Measurements from ENCODE around the gene DAGLB.

Gene DAGLB

GRCh38 chr7:6447581-6448199 is at the start of gene DAGLB:
Gene DAGLB, minus strand, starts transcription at chr7:6447954. Its CDS starts 112 bp downstream, at chr7:6447842.
- Histone ChIP-seq H3K4me1 (ENCODE audit: control insufficient read depth, low read depth, low read length) (no peaks in the 10 kb centered on the region), H3K27ac (ENCODE audit: low read length) (peak within 1 kb of the TSS; percentile 70), H3K27me3 (ENCODE audit: control insufficient read depth, insufficient read depth, low read length) (no peaks in the 10 kb centered on the region), H3K36me3 (ENCODE audit: control insufficient read depth, low read depth, low read length) (peaks cover 27% of the 10 kb centered on the region), H3K9me3 (ENCODE audit: control insufficient read depth, low read depth, low read length) (no peaks in the 10 kb centered on the region), H3K4me3 (ENCODE audit: low read length) (peak within 1 kb of the TSS; percentile 90), H3K9ac (ENCODE audit: low read length) (peak within 1 kb of the TSS; percentile 92)

GRCh38 chr7:6497637-6497905 is 49.8 kb upstream of the DAGLB start:
- Histone ChIP-seq H3K27me3 (ENCODE audit: control insufficient read depth, insufficient read depth, low read length) (peaks cover 7% of the 10 kb centered on the region), H3K9me3 (ENCODE audit: control insufficient read depth, low read depth, low read length) (no peaks in the 10 kb centered on the region), H3K4me1 (ENCODE audit: control insufficient read depth, low read depth, low read length) (no peaks in the 10 kb centered on the region), H3K4me3 (ENCODE audit: low read length) (no peak overlapping the region), H3K36me3 (ENCODE audit: control insufficient read depth, low read depth, low read length) (no peaks in the 10 kb centered on the region), H3K9ac (ENCODE audit: low read length) (no peak overlapping the region), H3K27ac (ENCODE audit: low read length) (no peak overlapping the region)

- peaks cover 2% of the 10 kb centered on the region for H3K27me3 ChIP-seq (ENCODE audit: control insufficient read depth, insufficient read depth, low read length)
Observed at GRCh38 chr7:6496842-6497636, 49.3 kb upstream of the DAGLB start.

GRCh38 chr7:6495597-6496262 is 48.0 kb upstream of the DAGLB start:
- no peak overlapping the region for H3K4me3 ChIP-seq (ENCODE audit: low read length)
- H3K27ac ChIP-seq (ENCODE audit: low read length) = no peak overlapping the region
- no peaks in the 10 kb centered on the region for H3K9me3 ChIP-seq (ENCODE audit: control insufficient read depth, low read depth, low read length)
- no peaks in the 10 kb centered on the region for H3K36me3 ChIP-seq (ENCODE audit: control insufficient read depth, low read depth, low read length)
- H3K4me1 ChIP-seq (ENCODE audit: control insufficient read depth, low read depth, low read length) = no peaks in the 10 kb centered on the region
- no peaks in the 10 kb centered on the region for H3K27me3 ChIP-seq (ENCODE audit: control insufficient read depth, insufficient read depth, low read length)
- H3K9ac ChIP-seq (ENCODE audit: low read length) = no peak overlapping the region

More at GRCh38 chr7:6496842-6497636, 49.3 kb upstream of the DAGLB start:
- no peaks in the 10 kb centered on the region for H3K9me3 ChIP-seq (ENCODE audit: control insufficient read depth, low read depth, low read length)
- no peak overlapping the region for H3K9ac ChIP-seq (ENCODE audit: low read length)
- H3K36me3 ChIP-seq (ENCODE audit: control insufficient read depth, low read depth, low read length) = no peaks in the 10 kb centered on the region
- H3K27ac ChIP-seq (ENCODE audit: low read length) = no peak overlapping the region
- H3K4me1 ChIP-seq (ENCODE audit: control insufficient read depth, low read depth, low read length) = no peaks in the 10 kb centered on the region
- no peak overlapping the region for H3K4me3 ChIP-seq (ENCODE audit: low read length)

GRCh38 chr7:6494365-6494764 is 46.6 kb upstream of the DAGLB start:
- no peak overlapping the region for H3K9ac ChIP-seq (ENCODE audit: low read length)
- no peak overlapping the region for H3K4me3 ChIP-seq (ENCODE audit: low read length)
- no peaks in the 10 kb centered on the region for H3K9me3 ChIP-seq (ENCODE audit: control insufficient read depth, low read depth, low read length)
- no peaks in the 10 kb centered on the region for H3K36me3 ChIP-seq (ENCODE audit: control insufficient read depth, low read depth, low read length)
- no peaks in the 10 kb centered on the region for H3K27me3 ChIP-seq (ENCODE audit: control insufficient read depth, insufficient read depth, low read length)
- no peaks in the 10 kb centered on the region for H3K4me1 ChIP-seq (ENCODE audit: control insufficient read depth, low read depth, low read length)
- no peak overlapping the region for H3K27ac ChIP-seq (ENCODE audit: low read length)

- no peak overlapping the region for H3K9ac ChIP-seq (ENCODE audit: low read length)
- H3K4me1 ChIP-seq (ENCODE audit: control insufficient read depth, low read depth, low read length) = no peaks in the 10 kb centered on the region
- no peaks in the 10 kb centered on the region for H3K27me3 ChIP-seq (ENCODE audit: control insufficient read depth, insufficient read depth, low read length)
- H3K27ac ChIP-seq (ENCODE audit: low read length) = no peak overlapping the region
- H3K4me3 ChIP-seq (ENCODE audit: low read length) = no peak overlapping the region
- H3K36me3 ChIP-seq (ENCODE audit: control insufficient read depth, low read depth, low read length) = no peaks in the 10 kb centered on the region
- H3K9me3 ChIP-seq (ENCODE audit: control insufficient read depth, low read depth, low read length) = no peaks in the 10 kb centered on the region
Observed at GRCh38 chr7:6491194-6491593, 43.4 kb upstream of the DAGLB start.

- H3K9me3 ChIP-seq (ENCODE audit: control insufficient read depth, low read depth, low read length) = no peaks in the 10 kb centered on the region
Observed at GRCh38 chr7:6489612-6490011, 41.9 kb upstream of the DAGLB start.

GRCh38 chr7:6487184-6487545 is 39.4 kb upstream of the DAGLB start:
- no peak overlapping the region for H3K4me3 ChIP-seq (ENCODE audit: low read length)
- H3K9ac ChIP-seq (ENCODE audit: low read length) = no peak overlapping the region
- H3K27me3 ChIP-seq (ENCODE audit: control insufficient read depth, insufficient read depth, low read length) = no peaks in the 10 kb centered on the region
- no peaks in the 10 kb centered on the region for H3K4me1 ChIP-seq (ENCODE audit: control insufficient read depth, low read depth, low read length)
- H3K9me3 ChIP-seq (ENCODE audit: control insufficient read depth, low read depth, low read length) = no peaks in the 10 kb centered on the region
- H3K27ac ChIP-seq (ENCODE audit: low read length) = no peak overlapping the region
- H3K36me3 ChIP-seq (ENCODE audit: control insufficient read depth, low read depth, low read length) = peaks cover 2% of the 10 kb centered on the region

More at GRCh38 chr7:6489612-6490011, 41.9 kb upstream of the DAGLB start:
- no peak overlapping the region for H3K4me3 ChIP-seq (ENCODE audit: low read length)
- no peak overlapping the region for H3K27ac ChIP-seq (ENCODE audit: low read length)
- H3K36me3 ChIP-seq (ENCODE audit: control insufficient read depth, low read depth, low read length) = no peaks in the 10 kb centered on the region
- no peaks in the 10 kb centered on the region for H3K4me1 ChIP-seq (ENCODE audit: control insufficient read depth, low read depth, low read length)
- no peak overlapping the region for H3K9ac ChIP-seq (ENCODE audit: low read length)
- no peaks in the 10 kb centered on the region for H3K27me3 ChIP-seq (ENCODE audit: control insufficient read depth, insufficient read depth, low read length)

GRCh38 chr7:6486438-6487183 is 38.9 kb upstream of the DAGLB start:
- H3K27me3 ChIP-seq (ENCODE audit: control insufficient read depth, insufficient read depth, low read length) = no peaks in the 10 kb centered on the region
- H3K36me3 ChIP-seq (ENCODE audit: control insufficient read depth, low read depth, low read length) = peaks cover 3% of the 10 kb centered on the region
- H3K4me3 ChIP-seq (ENCODE audit: low read length) = no peak overlapping the region
- H3K4me1 ChIP-seq (ENCODE audit: control insufficient read depth, low read depth, low read length) = no peaks in the 10 kb centered on the region
- no peak overlapping the region for H3K27ac ChIP-seq (ENCODE audit: low read length)
- no peak overlapping the region for H3K9ac ChIP-seq (ENCODE audit: low read length)
- H3K9me3 ChIP-seq (ENCODE audit: control insufficient read depth, low read depth, low read length) = no peaks in the 10 kb centered on the region

GRCh38 chr7:6482743-6483119 is 35.0 kb upstream of the DAGLB start:
- H3K36me3 ChIP-seq (ENCODE audit: control insufficient read depth, low read depth, low read length) = peaks cover 3% of the 10 kb centered on the region
- no peaks in the 10 kb centered on the region for H3K27me3 ChIP-seq (ENCODE audit: control insufficient read depth, insufficient read depth, low read length)
- no peaks in the 10 kb centered on the region for H3K4me1 ChIP-seq (ENCODE audit: control insufficient read depth, low read depth, low read length)
- no peak overlapping the region for H3K27ac ChIP-seq (ENCODE audit: low read length)
- H3K4me3 ChIP-seq (ENCODE audit: low read length) = peak overlapping the region; percentile 67
- no peaks in the 10 kb centered on the region for H3K9me3 ChIP-seq (ENCODE audit: control insufficient read depth, low read depth, low read length)
- peak overlapping the region; percentile 48 for H3K9ac ChIP-seq (ENCODE audit: low read length)

- H3K9me3 ChIP-seq (ENCODE audit: control insufficient read depth, low read depth, low read length) = no peaks in the 10 kb centered on the region
- no peak overlapping the region for H3K9ac ChIP-seq (ENCODE audit: low read length)
- no peak overlapping the region for H3K27ac ChIP-seq (ENCODE audit: low read length)
- H3K4me1 ChIP-seq (ENCODE audit: control insufficient read depth, low read depth, low read length) = no peaks in the 10 kb centered on the region
- H3K27me3 ChIP-seq (ENCODE audit: control insufficient read depth, insufficient read depth, low read length) = no peaks in the 10 kb centered on the region
- H3K36me3 ChIP-seq (ENCODE audit: control insufficient read depth, low read depth, low read length) = peaks cover 3% of the 10 kb centered on the region
- no peak overlapping the region for H3K4me3 ChIP-seq (ENCODE audit: low read length)
Observed at GRCh38 chr7:6482307-6482706, 34.6 kb upstream of the DAGLB start.
